ENCODE measurements around the gene FYB1. TPM values are rescaled to one million over a fixed set of nuclear protein-coding genes. Genes with fewer than 3 reads are reported as not detected.

FYB1 gene
- total and polyA plus RNA-seq, 2 donors (not counting 1 experiment from before 2014, with no cell fraction given) = 1.3 to 1.4 TPM

DNA sequence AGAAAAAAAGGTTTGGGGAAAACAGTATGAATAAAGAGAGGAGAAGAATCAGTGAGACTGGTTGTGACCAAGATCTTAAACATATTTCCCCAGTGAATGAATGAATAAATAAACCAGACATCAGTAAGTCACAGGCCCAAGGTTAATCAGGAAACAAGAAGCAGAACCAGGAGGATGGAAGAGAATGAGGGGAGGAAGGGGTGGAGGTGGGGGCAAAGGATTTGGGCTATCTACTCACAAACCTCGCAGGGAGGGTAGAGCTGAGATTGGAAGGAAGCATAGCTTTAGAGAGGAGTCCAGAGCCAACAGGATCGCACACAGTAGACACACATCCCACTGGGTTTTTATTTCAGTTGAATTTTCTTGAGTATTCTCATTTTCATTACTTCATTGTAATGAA, 97.4 kb downstream of the FYB1 start:
- Histone ChIP-seq H3K27me3 (replicated peaks in 1 of 4; ENCODE audit: control extremely low read depth in 1 of 4, control insufficient read depth in 3 of 4, insufficient read depth in 4 of 4, low read length in 3 of 4) (peaks cover 0 to 2% (median 0%) of the 10 kb centered on the region in 4 experiments), H3K4me1 (ENCODE audit: control insufficient read depth in 2 of 2, insufficient read depth in 2 of 2, low read length in 2 of 2) (no peaks in the 10 kb centered on the region), H3K4me2 (replicated peaks; ENCODE audit: low read depth, low read length, poor library complexity, severe bottlenecking) (no peak overlapping the region), H3K9me3 (ENCODE audit: control extremely low read depth in 1 of 3, control insufficient read depth in 2 of 3, insufficient read depth in 1 of 3, low read length in 2 of 3) (no peaks in the 10 kb centered on the region), H2AFZ (ENCODE audit: insufficient read depth, low read depth, low read length, poor library complexity, severe bottlenecking) (no peak overlapping the region), H3K79me2 (ENCODE audit: control insufficient read depth, insufficient read depth, low read length) (no peaks in the 10 kb centered on the region), H3K36me3 (replicated peaks in 1 of 2; ENCODE audit: control extremely low read depth in 1 of 2, control insufficient read depth in 1 of 2, extremely low read depth in 1 of 2, insufficient read depth in 2 of 2, low read length in 1 of 2) (peaks cover 0 to 2% of the 10 kb centered on the region in 2 experiments), H3K9ac (ENCODE audit: low read length) (no peak overlapping the region), H3K4me3 (ENCODE audit: control extremely low read depth in 1 of 5, extremely low read depth in 1 of 5, insufficient read depth in 1 of 5, low read depth in 2 of 5, low read length in 4 of 5) (no peak overlapping the region), H3K27ac (ENCODE audit: low read length in 2 of 2) (no peak overlapping the region), H4K20me1 (ENCODE audit: control insufficient read depth, insufficient read depth, low read length, poor library complexity, severe bottlenecking) (no peaks in the 10 kb centered on the region)
- peaks cover 21% of the 10 kb centered on the region for H3K27me3 Mint-ChIP-seq
- H3K27ac Mint-ChIP-seq = no peak overlapping the region
- no peaks in the 10 kb centered on the region for H3K4me1 Mint-ChIP-seq
- intact Hi-C loops (cut with micrococcal nuclease) = no loop called here
- H3K9me3 Mint-ChIP-seq (ENCODE audit: insufficient read depth) = no peaks in the 10 kb centered on the region
- ChIA-PET POLR2A (no interaction called here), CTCF (interaction anchor here (0.6 kb wide), 1 partner anchor 25 kb away, joined by 3 read pairs; no protein-coding TSS in a partner anchor)
- H3K4me3 Mint-ChIP-seq = no peak overlapping the region
- DNase-seq = no peak
- ATAC-seq (ENCODE audit: low read depth) = no peak
- TF ChIP-seq, protein P1, sequence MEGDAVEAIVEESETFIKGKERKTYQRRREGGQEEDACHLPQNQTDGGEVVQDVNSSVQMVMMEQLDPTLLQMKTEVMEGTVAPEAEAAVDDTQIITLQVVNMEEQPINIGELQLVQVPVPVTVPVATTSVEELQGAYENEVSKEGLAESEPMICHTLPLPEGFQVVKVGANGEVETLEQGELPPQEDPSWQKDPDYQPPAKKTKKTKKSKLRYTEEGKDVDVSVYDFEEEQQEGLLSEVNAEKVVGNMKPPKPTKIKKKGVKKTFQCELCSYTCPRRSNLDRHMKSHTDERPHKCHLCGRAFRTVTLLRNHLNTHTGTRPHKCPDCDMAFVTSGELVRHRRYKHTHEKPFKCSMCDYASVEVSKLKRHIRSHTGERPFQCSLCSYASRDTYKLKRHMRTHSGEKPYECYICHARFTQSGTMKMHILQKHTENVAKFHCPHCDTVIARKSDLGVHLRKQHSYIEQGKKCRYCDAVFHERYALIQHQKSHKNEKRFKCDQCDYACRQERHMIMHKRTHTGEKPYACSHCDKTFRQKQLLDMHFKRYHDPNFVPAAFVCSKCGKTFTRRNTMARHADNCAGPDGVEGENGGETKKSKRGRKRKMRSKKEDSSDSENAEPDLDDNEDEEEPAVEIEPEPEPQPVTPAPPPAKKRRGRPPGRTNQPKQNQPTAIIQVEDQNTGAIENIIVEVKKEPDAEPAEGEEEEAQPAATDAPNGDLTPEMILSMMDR (IDR thresholded peaks at IDR 0.05) = no peak
- TF ChIP-seq EZH2 (IDR thresholded peaks at IDR 0.05; ENCODE audit: borderline replicate concordance, insufficient read depth, low read depth, low read length, poor library complexity, severe bottlenecking) = no peak
- WGBS (ENCODE audit: insufficient coverage) = no CpG with 5 or more reads among the region's 2 CpGs

DNA sequence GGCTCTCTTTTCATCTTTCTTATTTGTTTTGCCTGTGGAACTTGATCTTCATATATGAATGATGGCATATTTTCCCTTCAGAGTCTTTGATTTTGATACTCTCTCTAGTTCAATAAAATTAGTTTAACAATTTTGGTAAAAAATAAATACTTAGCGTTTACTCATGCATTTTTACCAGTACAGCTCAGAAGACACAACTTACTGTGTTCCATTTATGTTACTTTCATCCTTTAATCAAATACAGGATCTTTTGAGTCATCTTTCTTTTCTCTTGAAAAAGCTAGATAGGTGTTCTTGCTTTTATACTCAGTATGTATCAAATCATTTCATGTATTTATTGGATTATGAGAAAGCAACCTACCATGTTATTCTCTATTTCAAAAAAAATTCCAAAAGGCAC, 98.0 kb downstream of the FYB1 start:
- no peak for DNase-seq
- H3K27ac Mint-ChIP-seq = no peak overlapping the region
- no peaks in the 10 kb centered on the region for H3K4me1 Mint-ChIP-seq
- peaks cover 21% of the 10 kb centered on the region for H3K27me3 Mint-ChIP-seq
- no peak overlapping the region for H3K9ac ChIP-seq (ENCODE audit: low read length)
- H3K9me3 Mint-ChIP-seq (ENCODE audit: insufficient read depth) = no peaks in the 10 kb centered on the region
- POLR2A ChIA-PET = no interaction called here
- no peak overlapping the region for H3K27ac ChIP-seq (ENCODE audit: low read length in 2 of 2)
- no CpG with 5 or more reads among the region's 1 CpG for WGBS (ENCODE audit: insufficient coverage)
- H3K9me3 ChIP-seq (ENCODE audit: control extremely low read depth in 1 of 3, control insufficient read depth in 2 of 3, insufficient read depth in 1 of 3, low read length in 2 of 3) = no peaks in the 10 kb centered on the region
- no peak for TF ChIP-seq EZH2 (IDR thresholded peaks at IDR 0.05; ENCODE audit: borderline replicate concordance, insufficient read depth, low read depth, low read length, poor library complexity, severe bottlenecking)
- TF ChIP-seq, protein P1 (IDR thresholded peaks at IDR 0.05) = no peak
- ATAC-seq (ENCODE audit: low read depth) = no peak
- no peaks in the 10 kb centered on the region for H3K4me1 ChIP-seq (ENCODE audit: control insufficient read depth in 2 of 2, insufficient read depth in 2 of 2, low read length in 2 of 2)
- intact Hi-C loops (cut with micrococcal nuclease) = no loop called here
- peaks cover 0 to 2% (median 0%) of the 10 kb centered on the region in 4 experiments for H3K27me3 ChIP-seq (replicated peaks in 1 of 4; ENCODE audit: control extremely low read depth in 1 of 4, control insufficient read depth in 3 of 4, insufficient read depth in 4 of 4, low read length in 3 of 4)
- CTCF ChIA-PET = interaction anchor here (0.6 kb wide), 1 partner anchor 25 kb away, joined by 3 read pairs; no protein-coding TSS in a partner anchor
- H3K36me3 ChIP-seq (replicated peaks in 1 of 2; ENCODE audit: control extremely low read depth in 1 of 2, control insufficient read depth in 1 of 2, extremely low read depth in 1 of 2, insufficient read depth in 2 of 2, low read length in 1 of 2) = peaks cover 0 to 2% of the 10 kb centered on the region in 2 experiments
- no peaks in the 10 kb centered on the region for H4K20me1 ChIP-seq (ENCODE audit: control insufficient read depth, insufficient read depth, low read length, poor library complexity, severe bottlenecking)
- H3K4me2 ChIP-seq (replicated peaks; ENCODE audit: low read depth, low read length, poor library complexity, severe bottlenecking) = no peak overlapping the region
- no peak overlapping the region for H3K4me3 Mint-ChIP-seq
- H3K79me2 ChIP-seq (ENCODE audit: control insufficient read depth, insufficient read depth, low read length) = no peaks in the 10 kb centered on the region
- H2AFZ ChIP-seq (ENCODE audit: insufficient read depth, low read depth, low read length, poor library complexity, severe bottlenecking) = no peak overlapping the region
- H3K4me3 ChIP-seq (ENCODE audit: control extremely low read depth in 1 of 5, extremely low read depth in 1 of 5, insufficient read depth in 1 of 5, low read depth in 2 of 5, low read length in 4 of 5) = no peak overlapping the region

All from B cell (primary cell).